Astrocyte of the hippocampus (primary cell): ENCODE measurements around the gene NFIX.

ENCODE experiments used
- DNase-seq: peaks from one replicate; pipeline ENCODE4 v3.0.0; 2011; ENCODE audit warnings: low read depth, low spot score

Gene NFIX

DNA sequence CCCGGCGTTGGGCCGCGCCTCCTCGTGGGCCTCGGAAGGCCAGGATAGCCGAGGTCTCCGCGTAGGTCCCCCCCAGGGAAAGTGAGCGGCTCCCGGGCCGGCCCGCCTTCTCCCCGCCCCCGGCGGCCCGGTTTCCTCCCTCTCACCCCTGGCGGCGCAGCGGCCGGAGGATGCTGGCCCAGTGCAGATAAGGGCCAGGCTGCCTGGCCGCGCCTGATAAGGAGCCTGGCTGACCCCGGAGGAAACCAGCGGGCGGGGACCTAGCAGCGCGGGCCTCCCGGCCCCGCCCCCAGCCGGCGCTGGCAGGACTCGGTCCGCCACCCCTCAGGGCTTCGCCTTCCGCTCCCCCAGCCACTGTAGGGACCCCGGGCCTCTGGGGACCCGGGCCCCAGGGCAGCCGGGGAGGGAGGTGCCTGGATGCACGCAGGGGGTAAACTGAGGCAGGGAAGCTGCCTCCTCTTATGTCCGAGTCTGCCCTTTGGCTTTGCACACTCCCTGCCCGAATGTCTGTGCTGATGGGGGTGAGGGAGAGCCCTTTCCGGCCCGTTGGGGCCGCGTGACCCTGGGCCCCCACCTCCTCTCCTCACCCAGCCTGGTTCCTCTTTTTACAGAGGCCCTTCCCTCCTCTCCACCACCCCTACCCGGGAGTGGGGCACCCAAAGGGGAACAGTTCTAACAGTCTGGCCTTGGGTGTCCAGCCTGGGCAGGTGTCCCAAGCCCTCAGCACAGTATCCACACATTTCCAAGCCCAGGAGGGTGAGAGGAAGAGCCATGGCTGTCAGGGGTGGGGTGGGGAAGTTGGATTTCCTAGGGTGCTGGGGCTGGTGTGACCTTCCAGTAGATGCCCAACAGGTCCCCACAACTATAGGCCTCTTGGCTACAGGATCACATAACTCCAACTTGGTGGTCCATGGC is 107.6 kb downstream of the NFIX start, which contains the start of gene LYL1:
Gene LYL1 (minus strand): TSS at position 193 of the 915 bp plus-strand sequence. CDS start 1,687 bp downstream, outside the sequence.
- DNase-seq: peak; percentile 61

DNA sequence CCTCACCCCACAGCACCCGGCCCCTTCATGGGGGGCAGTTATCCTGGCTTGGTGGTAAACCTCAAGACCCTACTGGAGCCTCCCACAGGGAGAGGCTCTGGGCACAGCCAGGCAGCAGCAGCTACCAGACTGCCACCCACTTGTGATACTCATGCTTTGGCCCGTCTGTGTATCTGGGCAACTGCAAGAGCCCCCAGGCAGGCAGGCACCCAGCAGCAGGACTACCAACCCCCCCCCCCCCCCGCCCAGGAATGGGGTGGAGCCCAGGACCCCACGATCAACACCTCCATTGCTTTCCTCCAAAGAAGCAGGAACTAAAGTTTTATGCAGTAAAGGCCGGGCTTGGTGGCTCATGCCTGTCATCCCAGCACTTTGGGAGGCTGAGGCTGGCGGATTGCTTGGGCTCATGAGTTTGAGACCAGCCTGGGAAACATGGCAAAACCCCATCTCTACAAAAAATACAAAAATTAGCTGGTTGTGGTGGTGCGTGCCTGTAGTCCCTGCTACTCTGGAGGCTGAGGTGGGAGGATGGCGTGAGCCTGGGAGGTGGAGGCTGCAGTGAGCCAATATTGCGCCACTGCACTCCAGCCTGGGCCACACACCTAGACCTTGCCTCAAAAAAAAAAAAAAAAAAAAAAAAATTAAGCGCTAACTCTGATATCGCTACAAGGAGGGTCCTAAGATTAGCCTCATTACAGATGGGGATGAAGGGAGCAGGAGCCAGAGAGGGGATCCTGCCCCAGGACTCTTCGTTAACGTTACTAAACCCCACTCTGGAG is 108.5 kb downstream of the NFIX start:
- no peak for DNase-seq

DNA sequence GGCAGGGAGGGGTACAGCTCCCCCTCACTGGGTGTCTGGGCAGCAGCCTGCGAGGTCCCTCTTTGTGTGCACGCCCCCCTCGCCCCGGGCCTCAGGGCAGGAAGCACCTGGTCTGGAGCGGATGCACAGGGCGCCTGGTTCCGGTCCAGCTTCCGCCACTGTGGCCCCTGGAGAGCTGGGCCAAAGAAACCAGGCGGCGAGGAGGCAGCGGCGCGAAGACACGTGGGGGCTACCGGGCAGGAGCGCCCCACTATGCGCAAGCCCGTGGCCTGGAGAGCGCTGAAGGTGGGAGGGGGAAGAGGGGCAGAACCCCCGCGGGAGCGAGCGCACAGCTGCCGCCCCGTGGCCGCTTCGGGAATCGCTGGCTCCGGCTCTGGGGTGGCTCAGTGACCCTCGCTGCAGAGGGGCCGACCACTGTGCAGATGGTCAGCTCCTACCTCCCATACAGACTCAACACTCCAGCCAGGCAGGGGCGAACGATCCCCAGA is 109.1 kb downstream of the NFIX start:
- no peak for DNase-seq

DNA sequence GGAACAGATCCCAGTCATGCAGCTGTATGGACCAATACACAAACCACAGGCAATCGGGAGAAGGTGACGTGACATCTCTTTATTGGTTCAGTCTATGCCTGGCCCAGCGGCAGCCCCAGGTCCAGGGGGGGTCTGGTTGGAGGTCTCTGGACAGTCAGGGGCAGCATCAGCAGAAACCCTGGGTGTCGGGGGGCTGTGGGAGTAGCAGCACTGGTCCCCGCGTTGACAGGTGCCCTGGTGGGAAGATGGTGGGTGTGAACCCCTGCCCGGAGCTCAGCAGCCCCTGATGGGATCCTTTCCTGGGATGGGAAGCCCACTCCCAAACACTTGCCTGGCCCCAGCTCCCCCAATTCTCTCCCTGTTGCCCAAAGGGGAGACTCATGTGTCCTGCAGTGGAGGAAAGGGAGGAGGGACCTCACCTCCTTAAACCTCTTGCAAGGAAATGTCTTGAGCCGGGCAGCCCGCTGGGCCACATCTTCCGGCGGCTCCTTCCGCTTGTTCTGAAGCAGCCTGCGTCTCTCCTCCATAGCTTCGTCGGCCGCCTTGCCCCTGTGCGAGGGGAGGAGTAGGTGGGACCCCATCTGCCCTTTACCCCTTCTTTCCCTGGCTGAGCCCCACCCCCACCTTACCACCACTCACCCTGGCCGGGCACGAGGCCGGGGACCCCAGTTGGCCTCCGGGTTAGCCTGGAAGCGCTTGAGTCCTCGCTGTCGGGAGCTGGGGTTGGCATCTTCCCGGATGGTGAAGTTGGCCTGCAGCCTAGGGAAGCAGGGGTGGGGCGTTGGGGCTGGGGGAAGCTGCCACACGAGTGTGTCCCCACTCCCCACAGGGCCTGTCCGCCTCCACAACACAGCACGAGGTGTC is 109.8 kb downstream of the NFIX start:
- DNase-seq: no peak

DNA sequence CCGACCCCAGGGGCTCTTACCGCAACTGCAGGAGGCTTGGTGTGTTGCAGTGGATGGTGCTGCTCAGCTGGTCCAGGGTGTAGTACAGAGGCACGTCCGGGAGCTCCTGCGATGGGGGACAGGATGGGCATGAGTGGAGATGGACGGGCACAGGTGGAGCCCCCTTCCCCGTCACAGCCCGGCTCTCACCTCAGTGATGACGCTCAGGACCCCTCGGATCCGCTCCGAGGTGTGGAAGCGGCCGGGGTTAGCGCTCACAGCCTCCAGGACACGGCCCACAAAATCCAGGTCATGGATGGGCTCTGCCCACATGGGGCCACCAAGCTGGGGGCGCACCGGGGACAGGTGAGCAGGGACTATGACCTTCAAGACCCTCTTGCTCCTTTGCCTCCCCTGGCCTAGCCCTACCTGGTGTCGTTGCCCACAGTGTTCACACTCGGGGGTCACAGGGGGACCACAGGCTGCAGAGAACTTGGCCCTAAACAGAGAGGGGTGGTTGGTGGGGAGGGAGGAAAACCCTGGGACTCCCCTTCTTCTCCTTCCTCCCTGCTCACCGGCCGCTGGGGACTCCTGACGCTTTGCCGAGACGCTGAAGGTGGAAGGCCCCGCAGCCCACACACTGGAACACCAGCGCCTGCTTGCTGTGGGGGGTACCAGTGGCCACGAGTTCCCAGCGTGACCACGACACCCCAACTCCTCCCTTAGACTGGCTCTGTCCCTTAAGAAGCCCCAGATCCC is 114.3 kb downstream of the NFIX start:
- no peak for DNase-seq

DNA sequence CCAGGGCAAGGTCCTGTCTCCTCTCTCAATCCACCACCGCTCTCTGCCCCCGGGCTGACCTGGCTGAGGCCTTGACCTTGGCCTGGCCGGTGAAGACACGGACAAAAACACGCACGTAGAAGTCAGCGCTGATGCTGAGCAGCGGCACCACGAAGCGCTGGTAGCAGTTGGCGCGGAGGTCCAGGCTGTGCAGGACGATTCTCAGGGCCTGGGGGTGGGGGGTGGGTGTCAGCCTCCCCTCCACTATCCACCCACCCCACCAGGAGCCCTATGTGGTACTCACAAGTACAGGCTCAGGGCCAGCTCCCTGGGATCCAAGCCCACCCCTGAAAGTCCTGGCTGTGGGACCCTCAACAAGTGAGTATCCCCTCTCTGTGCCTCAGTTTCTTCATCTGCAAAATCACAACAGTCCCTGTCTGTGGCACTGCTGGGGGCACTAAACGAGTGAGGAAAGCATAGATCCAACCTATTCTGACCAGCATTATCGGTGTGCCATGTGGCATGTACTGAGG is 114.9 kb downstream of the NFIX start:
- no peak for DNase-seq

DNA sequence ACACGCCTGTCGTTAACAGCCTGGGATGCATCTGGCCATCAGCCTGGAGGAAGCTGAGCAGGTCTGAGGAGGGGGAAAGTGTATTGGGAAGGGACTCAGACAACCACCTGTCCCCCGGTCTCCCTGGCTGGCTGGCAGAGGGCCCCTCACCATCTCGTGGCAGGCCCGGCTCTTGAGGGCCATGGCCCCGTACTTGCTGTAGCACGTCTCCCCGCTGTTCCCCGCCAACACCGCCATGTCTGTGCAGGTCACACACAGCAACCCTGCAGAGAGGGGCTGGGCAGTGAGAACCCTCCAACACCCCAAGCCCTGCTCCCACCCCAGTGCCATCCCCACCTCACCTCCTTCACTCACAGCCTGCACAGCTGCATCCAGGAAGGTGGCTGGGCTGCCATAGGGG is 117.3 kb downstream of the NFIX start:
- DNase-seq: no peak

DNA sequence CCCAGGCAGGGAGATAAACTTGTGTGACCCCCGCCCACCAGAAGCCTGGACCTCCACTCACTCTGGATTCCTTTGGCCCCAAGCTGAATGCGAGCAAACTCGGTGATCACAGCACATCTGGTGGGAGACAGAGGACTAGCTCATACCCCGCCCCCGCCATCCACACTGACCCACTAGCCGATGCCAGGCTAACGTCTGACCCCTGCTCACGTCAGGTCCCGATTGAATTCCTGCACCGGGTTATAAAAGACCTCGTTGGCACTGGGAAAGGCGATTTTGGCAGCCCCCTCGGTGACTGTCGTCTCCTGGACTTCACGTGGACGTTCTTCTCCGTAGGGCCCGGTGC is 120.6 kb downstream of the NFIX start:
- DNase-seq: no peak

DNA sequence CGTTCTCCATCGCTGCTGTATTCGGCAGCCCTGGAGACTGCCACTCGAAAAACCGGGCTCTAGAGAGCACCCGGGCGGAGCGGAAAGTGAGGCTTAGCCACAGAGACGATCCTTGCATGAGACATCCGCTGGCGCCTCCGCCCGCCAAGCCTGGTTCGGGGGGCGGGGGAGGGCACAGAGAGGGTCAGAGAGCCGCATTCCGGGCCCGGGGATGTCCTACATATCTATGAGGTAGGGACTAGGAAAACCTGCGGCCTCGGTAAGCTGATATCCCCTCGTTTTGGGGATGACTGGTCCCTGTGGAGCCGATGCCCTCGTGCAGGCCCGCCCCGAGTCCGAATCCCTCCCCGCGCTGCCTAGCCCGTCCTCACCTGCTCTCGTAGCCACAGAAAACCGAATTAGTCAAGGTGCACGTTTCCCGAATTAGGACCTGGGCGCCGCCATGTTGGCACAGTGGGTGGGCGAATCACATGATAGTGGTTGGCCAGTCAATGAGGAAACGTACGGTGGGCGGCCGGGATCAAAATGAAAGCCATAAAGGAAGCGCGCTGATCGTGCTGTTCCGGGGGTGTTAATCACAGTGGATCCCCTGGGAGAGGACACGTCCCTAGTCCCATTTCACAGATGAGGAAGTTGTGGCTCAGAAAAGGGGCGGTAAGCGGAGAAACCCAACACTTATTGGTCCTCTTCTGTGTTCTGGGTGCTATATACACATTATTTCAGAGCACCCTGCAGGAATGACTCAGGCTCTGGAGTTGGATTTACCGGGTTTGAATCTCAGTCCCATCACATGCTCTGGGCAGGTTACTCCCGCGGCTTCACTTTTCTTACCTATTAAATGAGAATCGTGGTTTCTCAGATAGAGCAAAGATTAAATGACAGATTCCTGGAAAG is 121.3 kb downstream of the NFIX start, which contains the start of gene TRMT1:
Gene TRMT1 (minus strand): TSS at position 459 of the 894 bp plus-strand sequence. CDS start 341 bp downstream, at position 118.
- DNase-seq: peak; percentile 96

DNA sequence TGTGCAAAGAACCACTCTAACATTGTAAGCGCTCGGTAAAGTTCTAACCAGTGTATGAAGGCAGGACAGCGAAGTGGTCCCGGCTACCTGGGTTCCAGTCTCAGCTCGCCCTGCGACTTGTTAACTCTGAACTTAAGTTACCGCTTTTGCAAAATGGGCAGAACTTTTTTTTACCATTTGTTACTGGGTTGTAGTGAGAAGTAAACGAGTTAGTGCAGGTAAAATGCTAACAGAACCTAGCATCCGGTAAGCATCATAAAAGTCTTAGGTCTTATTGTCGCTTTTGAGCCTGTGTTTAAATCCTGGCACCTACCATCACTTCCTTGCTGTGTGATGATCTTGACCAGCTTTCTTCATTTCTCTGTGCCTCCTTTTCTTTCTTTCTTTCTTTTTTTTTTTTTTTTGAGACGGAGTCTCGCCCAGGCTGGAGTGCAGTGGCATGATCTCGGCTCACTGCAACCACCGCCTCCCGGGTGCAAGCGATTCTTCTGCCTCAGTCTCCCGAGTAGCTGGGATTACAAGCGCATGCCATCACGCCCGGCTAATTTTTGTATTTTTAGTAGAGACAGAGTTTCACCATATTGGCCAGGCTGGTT is 122.0 kb downstream of the NFIX start:
- DNase-seq: no peak

DNA sequence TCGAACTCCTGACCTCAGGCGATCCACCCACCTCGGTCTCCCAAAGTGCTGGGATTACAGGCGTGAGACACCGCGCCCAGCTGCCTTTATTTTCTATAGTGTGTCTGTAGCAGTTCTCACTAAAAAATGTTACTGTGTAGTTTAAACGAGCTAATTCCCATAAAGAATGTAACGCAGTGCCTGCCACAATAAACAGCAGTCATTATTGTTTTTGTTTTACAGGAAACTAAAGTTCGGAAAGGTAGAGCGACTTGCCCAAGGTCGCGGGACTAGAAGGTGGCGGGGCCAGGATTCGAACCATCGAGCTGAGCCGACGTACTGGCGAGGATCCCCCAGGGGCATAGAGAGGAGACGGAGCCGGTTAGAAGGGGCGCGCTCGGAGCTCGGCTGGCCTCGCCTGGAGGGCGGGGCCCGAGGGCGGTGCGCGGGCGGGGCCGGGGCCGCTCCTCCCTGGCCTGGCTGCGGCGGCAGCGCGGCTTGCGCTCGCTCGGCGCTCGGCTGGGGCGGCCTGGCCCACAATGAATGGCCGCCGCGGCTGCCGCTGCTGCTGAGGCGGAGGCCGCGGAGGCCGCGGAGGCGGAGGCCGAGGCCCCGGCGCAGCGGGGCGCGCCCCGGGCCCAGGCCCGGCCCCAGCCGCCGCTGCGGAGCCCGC is 122.6 kb downstream of the NFIX start, which contains the start of gene NACC1:
Gene NACC1 (plus strand): TSS at position 493 of the 652 bp plus-strand sequence. CDS start 16,944 bp downstream, outside the sequence.
- DNase-seq: peak; percentile 97

DNA sequence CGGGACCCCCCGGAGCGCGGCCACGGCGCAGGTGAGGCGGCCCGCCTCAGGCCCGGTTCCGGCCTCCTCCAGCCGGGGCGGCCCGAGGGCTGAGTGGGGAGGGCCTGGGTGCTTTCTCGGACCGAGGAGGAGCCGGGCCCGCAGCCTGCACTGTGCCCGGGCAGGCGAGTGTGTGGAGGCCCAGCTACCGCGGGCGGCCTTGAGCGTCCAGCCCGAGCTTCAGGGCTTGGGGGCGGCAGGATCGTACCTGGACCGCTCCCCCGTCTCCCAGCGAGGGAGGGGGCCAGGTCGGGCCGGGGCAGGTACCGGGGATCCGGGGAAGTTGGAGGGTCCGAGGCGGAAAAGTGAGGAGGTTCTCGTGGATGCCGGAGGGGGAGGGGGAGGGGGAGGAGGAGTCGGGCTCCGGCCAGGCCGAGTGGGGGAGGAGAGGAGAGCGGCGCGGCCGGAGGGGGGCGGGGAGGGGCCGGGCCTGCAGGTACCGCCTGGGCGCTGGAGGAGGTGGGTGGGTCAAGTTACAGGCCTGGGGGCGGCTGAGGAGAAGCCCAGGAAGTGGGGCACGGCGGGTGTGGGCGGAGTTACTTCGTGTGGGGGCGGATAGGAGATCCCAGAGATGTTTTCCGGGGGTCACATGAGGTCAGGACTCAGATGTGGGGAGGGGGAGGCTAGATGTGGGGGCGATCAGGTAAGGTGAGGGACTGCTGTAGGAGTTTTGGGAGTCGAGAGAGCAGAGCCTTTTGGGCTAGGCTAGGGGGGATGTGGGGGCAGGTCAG is 123.3 kb downstream of the NFIX start:
- DNase-seq: peak; percentile 71

DNA sequence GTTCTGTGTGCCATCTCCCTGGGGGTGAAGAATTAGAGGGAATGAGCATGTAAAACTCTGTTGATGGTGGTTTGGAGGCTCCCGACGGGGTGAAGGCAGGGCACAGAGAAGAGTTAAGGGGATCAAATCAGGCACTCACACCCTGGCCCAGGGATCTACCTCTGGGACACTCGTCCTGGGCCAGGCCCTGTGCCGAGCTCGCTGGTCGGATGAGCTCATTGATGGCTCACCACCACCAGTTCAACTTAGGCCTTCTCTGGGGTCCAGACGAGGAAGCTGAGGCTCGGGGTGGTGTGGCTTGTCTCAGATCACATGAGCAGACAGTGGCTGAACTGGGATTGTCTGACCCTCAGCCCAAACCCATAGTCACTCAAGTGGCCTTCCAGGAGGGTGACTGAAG is 124.4 kb downstream of the NFIX start:
- no peak for DNase-seq

DNA sequence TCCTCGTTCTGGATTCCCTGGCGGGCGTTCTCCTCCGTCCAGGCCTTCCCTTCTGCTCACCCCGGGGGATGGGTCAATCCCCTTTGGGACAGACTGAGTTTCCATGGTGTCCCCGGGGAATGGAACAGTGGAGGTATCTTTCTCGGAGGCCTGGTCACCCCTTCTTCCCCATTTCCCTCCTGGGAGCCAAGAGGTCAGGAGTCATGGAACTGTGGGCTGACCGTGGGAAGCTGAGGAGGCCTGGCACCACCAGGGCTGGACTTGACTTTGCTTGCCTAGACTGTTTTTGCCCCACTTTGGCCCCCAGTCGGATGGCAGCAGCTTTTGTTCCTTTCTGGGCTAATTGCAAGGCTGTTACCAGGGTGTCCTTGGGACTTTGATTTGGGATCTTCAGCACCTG is 124.8 kb downstream of the NFIX start:
- DNase-seq: no peak

DNA sequence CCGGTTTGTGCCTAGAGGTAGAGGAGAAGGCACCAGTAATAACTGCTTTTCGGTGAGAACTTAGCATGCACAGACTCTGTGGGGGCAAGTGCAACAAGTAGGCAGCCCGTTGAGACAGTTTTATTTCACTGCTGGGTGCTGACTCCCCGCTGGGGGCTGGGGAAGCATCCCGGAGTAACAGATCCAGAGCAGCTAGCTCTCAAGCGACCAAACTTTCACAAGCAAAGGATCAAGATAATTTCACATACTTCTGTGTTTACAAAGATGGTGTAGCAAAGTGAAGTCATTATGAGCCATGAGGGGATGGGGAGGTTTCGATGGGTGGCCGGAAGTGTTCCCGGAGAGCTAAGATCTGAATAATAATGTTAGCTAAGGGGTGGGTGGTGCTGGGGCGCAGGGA is 125.5 kb downstream of the NFIX start:
- DNase-seq: peak; percentile 39

DNA sequence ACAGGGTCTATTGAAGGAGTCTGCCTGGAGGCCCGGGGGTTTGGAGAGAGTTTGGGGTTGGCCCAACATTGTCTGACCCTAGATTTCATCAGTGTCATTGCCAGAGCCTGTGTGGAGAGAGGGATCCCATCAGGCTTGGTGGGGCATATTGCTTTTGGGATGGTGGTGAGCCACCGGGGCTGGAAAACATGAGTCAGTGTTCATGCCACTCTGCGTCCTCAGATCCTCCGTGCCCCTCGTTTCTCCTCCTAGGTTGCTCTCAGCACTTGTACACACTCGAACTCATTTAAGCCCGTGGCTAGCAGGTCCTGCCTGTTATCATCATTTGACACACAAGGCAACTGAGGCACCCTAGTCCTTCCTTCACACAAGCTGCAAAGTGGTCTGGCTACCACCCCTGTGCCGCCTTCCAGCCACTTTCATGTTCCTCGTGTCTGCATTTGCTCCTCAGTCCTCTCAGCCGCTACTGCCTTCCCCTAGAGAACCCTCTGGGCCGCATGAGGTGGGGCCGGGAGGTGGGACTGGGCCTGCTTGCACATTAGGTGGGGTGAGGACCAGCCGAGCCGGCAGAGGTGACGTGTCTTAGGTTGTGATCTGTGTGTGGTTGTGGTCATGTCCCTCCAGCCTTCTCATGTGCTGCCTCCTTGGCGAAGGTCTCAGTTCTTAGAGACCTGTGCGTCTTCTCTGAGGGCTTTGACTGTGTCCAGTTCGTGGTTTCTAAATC is 126.4 kb downstream of the NFIX start:
- no peak for DNase-seq

DNA sequence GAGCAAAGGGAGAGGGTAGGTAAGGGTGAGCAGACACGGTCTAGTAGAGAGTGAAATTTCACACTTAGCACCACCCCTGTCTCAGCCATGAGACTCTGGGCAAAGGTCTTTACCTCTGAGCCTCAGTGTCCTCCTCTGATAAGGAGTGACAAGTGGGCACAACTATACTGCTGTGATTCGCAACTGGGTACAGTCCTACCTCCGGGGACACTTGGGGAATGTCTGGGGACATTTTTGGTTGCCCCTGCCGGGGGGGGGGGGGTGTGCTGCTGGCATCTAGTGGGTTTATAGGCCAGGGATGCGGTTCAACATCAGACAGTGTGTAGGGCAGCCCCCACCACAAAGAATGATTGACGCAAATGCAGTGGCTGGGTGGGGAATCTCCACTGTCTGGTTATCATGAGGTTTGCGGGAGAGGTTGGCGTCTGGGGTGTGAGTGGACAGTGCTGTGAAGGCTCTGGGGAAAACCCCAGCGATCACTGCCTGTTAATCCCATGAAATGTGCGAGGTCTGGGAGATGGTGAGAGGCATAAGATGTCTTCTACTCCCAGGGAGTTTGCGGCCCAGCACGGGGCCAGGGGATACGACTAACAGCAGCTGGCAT is 127.1 kb downstream of the NFIX start:
- no peak for DNase-seq
